Stimulated activated CD4-positive, alpha-beta T cell treated with anti-CD3 and anti-CD28 coated beads, Interleukin-4, amount 100 ng/mL, for 4 hours (primary cell): ENCODE data around the gene ANG.
"Not testable (repeated sequence)": the region's sequence is repeated elsewhere in the genome, so short reads cannot be mapped to it uniquely, and the experiment has no call there.

Experiments used
- DNase-seq, 2 experiments: peaks; one replicate each; pipeline ENCODE4 v3.0.0-alpha.2; 2020

ANG gene

DNA sequence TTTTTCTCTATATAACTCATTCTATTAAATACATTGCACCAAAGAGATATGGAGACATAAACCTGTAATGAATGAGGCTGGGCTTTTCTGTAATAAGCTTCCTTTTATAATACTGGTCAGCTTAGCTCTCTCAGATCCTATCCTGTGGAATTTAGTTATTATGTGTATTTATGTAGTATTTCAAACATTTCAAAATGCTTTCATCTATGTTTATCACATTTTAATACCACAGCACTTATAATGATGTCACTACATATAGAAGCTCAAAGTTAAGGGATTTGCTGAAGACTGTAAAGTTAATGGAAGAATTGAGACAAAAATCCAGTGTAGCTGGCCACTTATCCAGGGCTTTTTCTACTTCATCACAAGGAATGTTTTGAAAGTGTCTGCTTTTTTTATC lies 11.4 kb downstream of the ANG start:
- no peak for DNase-seq

DNA sequence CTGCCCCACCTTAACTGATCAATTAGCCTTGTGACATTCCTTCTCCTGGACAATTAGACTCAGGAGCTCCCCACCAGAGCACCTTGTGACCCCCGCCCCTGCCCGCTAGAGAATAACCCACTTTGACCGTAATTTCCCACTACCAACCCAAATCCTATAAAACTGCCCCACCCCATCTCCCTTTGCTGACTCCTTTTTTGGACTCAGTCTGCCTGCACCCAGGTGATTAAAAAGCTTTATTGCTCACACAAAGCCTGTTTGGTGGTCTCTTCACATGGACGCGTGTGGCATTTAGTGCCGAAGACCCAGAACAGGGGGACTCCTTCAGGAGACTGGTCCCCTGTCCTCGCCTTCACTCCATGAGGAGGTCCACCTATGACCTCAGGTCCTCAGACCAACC lies 12.4 kb downstream of the ANG start:
- DNase-seq = not testable (repeated sequence)

DNA sequence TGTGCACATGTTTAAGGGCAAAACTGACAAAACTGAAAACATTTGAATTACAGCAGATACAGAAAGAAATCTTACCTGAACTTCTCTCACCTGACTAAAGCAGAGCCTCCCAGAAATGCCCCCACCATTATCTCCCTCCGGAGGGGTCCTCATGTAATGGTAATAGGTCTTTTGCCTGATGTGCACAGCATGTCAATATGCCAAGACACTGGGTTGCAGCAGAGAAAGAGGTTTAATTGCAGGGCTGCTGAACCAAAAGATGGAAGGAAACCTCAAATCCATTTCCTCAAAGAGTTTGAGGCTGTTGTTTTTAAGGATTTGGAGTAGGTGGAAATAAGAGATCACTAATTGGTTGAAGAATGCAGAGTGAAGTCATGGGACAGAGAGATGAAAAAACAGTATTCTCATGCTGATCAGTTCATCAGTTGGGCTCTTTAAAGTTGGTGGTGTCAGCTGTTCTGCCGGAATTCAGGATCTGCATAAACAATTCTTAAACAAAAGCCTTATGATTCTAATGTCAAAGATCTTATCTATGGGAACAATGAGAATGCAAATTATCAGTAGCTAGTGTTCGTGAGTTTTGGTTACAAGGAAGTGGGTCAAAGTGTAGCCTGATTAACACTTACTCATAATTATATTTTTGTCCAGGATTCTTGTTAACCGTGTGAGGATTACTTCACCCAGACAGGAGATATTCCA lies 18.2 kb downstream of the ANG start:
- DNase-seq = no peak

DNA sequence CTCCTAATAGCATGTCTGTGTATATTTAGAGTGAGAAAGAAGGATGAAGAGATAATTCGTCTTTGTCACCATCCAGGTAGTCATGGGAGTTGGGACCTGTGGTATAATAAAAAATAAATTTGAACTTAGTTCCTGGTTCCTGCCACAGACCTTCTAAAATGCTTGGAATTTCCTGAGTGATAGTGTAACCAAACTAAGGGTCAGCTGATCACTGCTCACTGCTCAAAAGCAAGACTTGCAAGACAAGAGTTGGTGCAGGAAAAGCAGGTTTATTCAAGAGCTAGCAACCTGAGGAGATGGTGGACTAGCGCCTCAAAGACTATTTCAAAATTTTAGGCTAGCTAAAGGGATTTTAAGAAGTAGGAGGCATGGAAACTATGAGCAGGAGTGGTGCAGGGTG lies 19.1 kb downstream of the ANG start:
- DNase-seq = no peak

DNA sequence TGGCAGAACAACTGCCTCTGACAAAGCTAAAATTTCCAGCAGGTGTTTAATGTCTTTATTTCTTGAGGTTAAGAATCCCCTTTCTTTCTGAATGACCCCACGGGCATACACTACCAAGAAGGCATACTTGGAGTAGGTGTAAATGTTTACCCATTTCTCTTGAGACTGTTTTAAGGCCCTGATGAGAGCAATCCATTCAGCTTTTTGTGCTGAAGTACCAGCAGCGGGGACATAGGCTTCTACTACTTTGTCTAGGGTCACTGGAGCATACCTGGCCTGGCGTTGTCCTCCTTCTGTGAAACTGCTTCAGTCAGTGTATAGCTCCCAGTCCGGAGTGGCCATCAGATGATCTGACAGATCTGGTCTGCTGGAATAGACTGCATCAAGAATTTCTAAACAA lies 22.7 kb downstream of the ANG start:
- DNase-seq = no peak

DNA sequence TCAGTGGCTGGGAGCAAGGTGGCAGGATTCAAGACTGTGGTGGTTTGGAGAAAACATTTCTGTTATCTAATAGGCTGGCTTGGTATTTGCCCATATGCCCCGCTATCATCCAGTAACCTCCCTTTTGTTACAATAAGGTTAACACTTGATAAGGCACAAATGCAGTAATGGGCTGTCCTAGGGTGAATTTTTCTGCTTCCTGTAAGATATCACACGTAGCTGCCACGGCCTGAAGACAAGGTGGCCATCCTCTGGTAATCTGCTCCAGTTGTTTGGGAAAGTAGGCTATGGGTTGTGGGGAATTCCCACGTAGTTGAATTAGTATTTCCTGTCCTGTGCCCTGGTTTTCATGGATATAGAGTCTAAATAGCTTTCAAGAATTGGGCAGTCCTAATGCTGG lies 23.1 kb downstream of the ANG start:
- no peak for DNase-seq

DNA sequence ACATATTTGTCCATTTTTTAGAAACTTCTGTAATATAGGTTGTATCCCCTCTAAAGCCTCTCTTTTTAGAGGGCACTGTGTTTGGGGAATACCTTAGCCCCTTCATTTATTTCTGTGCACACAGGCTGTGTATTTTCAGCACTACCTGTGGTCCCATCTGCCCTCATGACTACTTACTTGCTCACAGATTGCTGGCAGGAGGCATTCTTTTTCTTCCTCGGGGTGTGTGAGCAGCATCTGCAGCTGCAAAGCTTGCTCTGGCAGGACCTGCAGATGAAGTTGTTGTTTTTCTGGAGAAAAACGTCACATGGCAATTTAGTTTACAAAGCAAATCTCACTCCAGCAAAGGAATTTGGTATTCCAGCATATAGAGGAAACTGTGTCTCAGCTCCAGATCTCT lies 24.3 kb downstream of the ANG start:
- DNase-seq = no peak

DNA sequence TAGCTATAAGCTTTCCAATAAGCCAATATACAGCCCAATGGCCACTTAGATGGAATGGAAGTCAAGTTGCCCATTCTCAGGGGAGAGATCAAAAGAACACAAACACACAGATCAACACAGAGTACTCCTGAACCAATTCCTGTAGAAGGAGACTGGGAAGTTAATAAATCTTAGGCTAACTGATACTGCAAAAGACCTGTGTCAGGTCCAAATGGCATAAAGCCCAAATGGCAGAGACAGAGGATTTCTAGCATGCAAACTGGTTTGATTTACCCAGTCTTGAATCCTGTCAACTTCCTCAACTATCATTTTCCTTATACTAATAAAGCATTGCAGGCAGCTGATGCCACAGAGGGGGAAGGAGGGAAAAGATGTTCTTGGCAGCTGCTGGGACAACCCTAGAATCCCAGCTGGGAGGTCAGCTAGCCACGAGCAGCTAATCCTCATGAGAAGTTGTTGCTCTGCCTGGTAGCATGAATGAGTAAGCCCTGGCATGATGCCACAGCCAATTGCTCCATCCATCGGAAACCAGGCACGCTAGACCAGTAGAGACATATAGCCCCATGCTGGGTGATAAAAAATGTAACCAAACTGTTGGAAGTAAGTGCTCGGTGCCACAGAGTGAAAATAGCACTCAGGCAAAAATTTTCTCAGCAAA lies 26.2 kb downstream of the ANG start:
- no peak for DNase-seq

DNA sequence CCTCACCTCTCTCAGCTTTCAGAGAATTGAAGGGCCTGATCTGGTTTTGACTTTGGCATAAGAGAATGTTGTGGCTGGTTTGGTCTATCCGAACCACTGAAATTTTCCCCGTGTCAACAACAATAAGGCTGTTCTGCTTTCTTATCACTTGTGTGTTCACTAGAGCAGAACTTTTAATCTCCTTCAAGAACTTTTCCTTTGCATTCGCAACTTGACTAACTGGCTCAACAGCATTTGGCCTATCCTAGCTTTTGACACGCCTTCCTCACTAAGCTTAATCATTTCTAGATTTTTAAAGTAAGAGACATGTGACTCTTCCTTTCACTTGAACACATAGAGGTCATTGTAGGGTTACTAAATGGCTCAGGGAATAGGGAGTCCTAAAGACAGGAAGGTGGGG lies 31.2 kb downstream of the ANG start:
- DNase-seq = no peak

DNA sequence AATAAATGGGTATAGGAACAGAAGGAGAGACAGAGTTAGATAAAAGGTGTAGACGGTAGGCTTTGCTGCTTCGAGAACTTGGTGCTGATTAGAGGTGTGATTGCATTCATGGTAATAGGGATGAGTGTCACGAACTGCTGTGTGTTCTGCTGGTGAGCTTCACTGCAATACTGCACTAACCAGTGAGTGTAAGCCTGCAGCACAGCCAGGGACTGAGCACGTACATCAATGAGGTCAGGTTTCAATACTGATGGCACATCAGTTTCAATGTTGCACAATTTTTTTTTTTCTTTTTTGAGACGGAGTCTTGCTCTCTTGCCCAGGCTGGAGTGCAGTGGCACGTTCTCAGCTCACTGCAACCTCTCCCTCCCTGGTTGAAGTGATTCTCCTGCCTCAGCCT lies 32.2 kb downstream of the ANG start:
- DNase-seq = no peak

DNA sequence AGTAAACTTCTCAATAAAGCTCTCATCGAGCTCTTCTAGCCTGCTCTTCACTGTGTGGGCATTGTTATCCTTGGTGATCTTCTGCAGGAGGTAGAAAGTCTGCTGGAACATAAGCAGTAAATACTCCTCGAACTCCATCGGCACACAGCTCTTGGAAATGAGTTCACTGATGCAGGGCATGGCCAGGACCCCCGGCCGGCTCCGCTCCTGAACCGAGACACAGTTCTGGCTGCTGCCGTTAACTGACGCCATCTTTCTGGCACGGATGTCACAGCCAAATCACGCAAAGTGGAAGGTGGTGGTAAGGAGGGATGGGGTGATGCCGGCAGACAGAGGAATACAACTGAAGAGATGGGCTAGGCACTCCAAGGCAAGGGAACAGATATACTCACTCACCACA lies 33.5 kb downstream of the ANG start:
- no peak for DNase-seq

DNA sequence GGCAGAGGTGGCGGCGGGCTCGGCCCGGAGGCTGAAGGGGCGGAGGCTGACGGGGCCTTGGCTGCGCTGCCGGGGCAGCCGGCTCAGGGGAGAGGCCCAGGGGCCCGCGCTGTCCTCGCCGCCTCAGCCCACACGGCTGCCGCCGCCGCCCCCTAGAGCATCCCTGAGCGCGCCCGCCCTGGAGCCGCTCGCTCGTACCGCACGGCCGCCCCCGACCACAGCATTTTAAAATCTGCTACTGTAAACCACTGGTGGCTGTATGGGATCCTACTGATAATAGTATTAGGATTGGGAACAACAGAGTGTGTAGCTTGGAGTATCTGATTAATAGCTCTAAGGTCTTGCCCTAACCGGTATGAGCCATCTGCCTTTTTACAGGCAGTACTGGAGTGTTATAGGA lies 34.9 kb downstream of the ANG start:
- DNase-seq = no peak

DNA sequence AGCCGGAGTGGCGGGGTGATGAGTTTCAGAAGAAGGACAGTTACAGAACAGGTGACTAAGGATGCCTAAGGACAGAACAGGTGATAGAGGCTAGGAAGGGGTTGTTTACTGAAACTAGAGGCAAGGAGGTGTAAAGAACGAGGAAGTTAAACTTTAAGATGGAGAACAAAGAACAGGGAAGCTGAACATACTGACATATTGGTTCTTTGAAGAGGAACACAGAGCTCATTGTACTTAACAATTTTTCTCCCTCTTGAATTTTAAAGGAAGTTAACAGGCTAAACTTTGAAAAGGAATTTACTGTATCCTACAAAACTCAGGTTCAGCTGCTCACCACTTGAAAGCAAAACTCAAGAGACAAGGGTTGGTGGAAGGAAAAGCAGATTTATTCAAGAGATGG lies 37.6 kb downstream of the ANG start:
- not testable (repeated sequence) for DNase-seq

DNA sequence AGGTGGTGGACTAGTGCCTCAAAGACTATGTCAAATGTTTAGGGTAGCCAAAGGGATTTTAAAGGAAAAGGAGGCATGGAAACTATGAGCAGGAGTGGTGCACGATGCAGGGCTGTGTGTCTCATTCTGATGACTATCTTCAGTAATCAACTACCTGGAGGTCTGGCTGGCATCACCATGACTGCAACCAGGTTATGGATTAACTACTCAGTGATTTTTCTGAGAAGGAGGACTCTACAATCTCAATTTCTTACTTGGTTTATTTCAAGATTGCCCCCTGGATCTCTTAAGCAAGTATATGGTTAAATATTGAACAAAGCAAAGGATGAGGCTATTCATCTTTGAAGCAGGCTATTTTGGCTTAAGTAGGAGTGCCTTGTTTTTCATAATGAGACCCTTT lies 38.0 kb downstream of the ANG start:
- DNase-seq = no peak

DNA sequence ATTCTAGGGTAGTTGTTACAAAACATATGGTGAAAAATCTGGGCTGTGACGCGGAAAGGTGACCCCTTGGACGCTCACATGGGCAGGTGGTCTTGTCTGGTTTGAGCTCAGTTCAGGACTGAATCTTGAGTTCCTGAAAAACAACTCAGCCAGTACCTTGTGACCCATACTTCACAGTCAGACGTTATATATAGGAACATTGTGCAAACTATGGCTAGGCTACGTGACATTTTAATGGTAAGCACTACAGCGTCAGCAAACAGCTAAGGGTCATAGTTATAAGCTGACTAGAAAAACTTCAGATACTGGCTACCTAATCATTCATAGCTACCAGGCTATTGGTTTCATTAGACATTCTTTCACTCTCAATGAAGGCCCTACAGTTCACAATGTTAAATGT lies 42.3 kb downstream of the ANG start:
- no peak for DNase-seq

DNA sequence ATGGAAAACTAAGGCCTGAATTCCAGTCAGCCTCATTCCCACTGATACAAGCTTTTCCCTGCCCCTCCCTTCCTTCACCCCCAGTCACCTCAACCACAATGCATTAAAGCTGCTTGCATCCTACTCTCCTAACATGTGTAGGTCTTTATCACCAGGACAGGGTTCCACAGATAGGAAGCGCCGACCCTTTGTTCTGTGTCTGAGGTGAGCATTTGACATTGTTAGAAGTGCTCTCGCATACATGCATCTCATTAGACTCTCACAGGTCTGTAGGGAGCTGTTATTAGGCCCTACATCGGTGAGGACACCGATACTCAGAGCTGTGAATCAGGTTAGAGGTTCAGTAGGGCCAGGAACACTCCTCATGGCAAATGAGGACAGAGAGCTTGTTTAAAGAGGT lies 43.9 kb downstream of the ANG start:
- DNase-seq = no peak

DNA sequence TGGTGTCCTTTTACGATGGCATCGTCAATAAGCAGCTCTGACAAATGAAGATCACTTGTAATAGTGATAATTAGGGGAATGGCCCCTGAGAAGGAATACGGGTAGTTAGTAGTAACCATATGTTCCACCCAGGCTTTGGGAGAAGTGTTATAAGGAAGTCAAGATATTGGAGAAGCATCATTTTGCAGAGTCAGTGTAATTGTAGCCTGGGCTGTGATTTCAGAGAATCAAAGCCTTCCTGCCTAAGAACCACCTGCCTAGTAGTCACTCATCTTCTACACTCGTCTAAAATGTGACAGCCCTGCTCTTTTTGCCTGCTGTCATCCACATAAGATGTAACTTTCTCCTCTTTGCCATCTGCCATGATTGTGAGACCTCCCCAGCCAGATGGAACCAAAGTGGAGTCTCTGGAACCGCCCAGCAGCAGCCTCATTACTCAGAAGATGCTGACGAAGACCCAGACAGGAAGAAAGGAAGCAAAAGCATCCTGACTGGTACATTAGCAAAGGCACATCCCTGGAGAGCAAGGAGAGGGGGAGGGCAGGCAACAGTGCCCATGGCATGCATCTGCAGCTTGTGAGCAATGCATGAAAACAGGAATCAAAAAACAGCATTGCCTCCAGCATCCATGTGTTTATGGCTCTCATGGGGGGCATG lies 44.5 kb downstream of the ANG start:
- DNase-seq = no peak

DNA sequence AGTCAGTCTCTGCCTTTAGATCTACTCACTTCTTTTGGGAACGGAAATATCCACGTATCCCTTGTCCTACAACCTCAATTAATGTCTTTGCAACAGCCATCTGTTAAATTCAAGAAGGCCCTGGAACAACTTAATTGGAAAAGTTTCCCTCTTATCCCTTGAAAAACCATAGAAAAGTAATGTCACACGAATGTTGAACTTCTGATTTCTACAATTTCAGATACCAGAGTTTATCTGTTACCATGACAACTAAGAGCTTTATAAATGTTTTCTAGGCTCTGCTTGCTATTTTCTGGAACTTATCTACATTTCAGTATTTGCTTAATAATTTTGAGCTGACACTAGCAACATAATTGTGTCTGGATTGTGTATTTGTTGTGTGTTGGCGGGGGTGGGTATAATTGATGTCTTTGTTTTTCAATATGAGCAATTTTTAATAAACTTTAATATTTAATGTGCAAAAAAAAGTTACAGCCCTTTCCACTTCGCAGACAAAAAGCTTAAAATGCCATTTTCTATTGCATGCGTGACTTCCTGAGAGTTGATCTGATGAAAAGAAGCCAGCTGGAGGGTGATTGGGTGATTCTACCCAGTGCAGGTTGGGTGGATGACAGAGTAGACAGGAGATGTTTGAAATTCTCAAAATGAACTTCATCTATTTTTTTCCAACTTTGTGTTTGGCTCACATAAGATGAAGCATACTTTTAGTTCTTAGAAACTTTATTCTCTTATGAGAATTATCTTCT lies 45.3 kb downstream of the ANG start:
- no peak for DNase-seq

DNA sequence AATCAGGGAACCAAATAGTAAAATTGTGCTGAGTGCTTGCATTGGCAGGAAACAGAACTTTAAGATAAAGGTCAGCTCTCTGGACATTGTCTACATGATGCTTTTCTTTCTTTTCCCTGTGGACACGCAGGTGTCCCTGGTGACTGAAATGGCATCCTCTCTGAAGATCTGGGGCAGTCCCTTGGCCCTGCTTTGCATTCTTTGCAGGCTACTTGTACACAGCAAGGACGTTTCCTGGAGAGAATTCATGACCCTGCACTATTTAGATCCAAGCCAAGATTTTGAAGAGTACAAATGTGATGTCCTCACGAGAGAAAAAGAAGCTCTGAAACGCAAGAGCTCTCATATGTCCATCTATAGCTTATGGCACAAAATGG lies 45.9 kb downstream of the ANG start:
- no peak for DNase-seq

DNA sequence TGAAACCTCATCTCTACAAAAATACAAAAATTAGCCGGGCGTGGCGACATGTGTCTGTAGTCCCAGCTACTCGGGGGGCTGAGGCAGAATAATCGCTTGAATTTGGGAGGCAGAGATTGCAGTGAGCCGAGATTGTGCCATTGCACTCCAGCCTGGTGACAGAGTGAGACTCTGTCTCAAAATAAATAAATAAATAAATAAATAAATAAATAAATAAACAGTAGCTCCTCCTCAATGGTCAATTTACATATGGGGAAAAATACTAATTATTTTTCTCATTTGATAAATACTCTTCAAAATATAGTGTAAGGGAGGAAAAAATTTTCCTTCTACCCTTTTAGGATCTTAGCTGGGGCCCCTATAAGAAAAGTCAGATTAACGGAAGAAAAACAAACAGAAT lies 49.7 kb downstream of the ANG start:
- DNase-seq = not testable (repeated sequence)

DNA sequence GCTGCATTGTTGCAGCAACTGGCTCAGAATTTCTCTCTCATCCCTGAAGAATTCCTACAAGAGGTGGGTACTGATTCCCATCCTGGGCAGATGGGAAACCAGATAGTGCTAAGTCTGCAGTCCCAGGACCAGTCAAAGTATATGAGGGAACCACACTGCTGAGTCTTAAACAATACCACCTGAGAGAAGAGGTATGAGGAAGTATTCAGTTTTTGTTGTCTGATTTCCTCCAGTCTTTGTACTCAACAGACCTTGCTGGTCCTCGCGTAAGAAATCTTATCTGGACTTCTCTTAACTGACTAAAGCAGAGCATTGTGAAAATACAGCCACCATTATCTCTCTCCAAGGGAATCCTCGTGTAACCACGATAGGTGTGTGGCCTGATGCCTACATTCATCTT lies 53.6 kb downstream of the ANG start:
- no peak for DNase-seq

DNA sequence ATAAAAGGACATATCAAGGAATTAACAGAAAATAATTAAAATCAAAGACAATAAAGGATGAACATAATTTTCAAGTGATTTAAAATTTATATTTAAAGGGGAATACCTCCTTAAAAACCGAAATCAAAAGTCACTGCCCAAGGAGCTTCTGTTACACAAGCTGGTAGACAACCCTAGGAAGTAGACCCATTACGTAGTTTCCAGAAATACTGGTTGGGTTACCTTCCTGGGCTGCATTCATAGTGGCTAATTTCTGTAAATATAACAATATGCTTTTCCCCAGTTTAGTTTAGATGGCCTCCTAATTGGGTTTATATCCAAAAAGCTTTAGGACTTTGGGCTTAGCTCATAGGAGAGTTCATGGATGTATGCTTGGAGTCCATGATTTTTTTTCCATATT lies 55.0 kb downstream of the ANG start:
- DNase-seq = no peak
